Measurements from ENCODE around the gene NPC1. TPM values are rescaled to one million over a fixed set of nuclear protein-coding genes. Genes with fewer than 3 reads are reported as not detected.

Gene NPC1
- total and polyA plus RNA-seq, 2 of the 8 experiments (the other 6 are each of a cell fraction or from before 2014, with no cell fraction given) = 34.1 to 39.5 TPM

DNA sequence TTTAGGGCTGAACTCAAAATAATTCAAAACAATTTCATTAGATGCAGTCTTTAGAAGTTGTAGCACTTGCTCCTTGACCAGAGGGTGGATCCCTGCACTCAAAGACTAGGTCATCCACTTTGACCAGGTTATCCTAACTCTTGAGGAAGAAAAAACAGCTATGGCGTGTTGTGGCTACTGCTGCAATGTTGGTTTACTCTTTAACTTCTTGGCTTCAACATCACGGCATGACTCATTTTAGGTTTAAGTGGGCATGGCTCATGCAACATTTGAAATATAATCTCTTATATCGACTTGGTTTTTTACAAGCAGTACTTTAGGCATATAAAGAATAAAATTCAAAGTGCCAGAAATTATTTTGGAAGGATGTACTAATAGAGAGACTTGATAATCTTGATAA lies 41.0 kb upstream of the NPC1 start:
- 88% methylated on average over 3 of the region's 3 CpGs; no CpG with 5 or more reads in 1 of the 2 experiments for WGBS, 2 experiments (ENCODE audit: extremely low coverage in 1 of 2, insufficient coverage in 1 of 2, insufficient read length in 1 of 2, insufficient replicate concordance in 2 of 2, low coverage in 1 of 2, low lambda C conversion rate in 2 of 2, missing lambda C conversion rate in 1 of 2)

More for the DNA sequence above, 41.0 kb upstream of the NPC1 start:
- Histone ChIP-seq H4K5ac (ENCODE audit: insufficient read length, low read depth, low read length) (no peak overlapping the region), H2BK120ac (replicated peaks; ENCODE audit: low read depth, low read length) (no peak overlapping the region), H2BK5ac (ENCODE audit: low read depth, low read length) (no peak overlapping the region), H3K14ac (ENCODE audit: insufficient read length) (no peak overlapping the region), H3K79me1 (ENCODE audit: low read depth, low read length) (no peaks in the 10 kb centered on the region), H3K9ac (replicated peaks in 1 of 4; ENCODE audit: extremely low read depth in 1 of 4, low read depth in 3 of 4, low read length in 3 of 4) (no peak overlapping the region), H4K91ac (replicated peaks; ENCODE audit: insufficient read length, low read length) (no peak overlapping the region), H3K23me2 (ENCODE audit: low read depth, low read length) (no peaks in the 10 kb centered on the region), H3K4me1 (replicated peaks in 1 of 4; ENCODE audit: control insufficient read depth in 3 of 4, insufficient read depth in 4 of 4, low read length in 3 of 4) (peaks cover 0 to 4% (median 2%) of the 10 kb centered on the region in 4 experiments; a peak in 3 of 7 replicates), H3K23ac (ENCODE audit: insufficient read length) (no peak overlapping the region), H3K4me2 (ENCODE audit: insufficient read depth in 1 of 2, low read depth in 2 of 2, low read length in 2 of 2) (no peak overlapping the region), H3K27ac (ENCODE audit: low read depth, low read length) (no peak overlapping the region), H3K9me3 (ENCODE audit: insufficient read depth in 2 of 2, low read depth in 1 of 2, low read length in 1 of 2) (no peaks in the 10 kb centered on the region; a peak in 1 of 4 replicates), H3K79me2 (ENCODE audit: control insufficient read depth in 1 of 2, insufficient read depth in 2 of 2, low read length in 2 of 2) (no peaks in the 10 kb centered on the region), H2AK5ac (ENCODE audit: low read depth, low read length) (no peak overlapping the region), H2AFZ (ENCODE audit: low read length) (no peak overlapping the region), H2BK20ac (ENCODE audit: low read length) (no peak overlapping the region), H3K4ac (replicated peaks; ENCODE audit: insufficient read length, low read depth, low read length) (no peak overlapping the region), H3K27me3 (replicated peaks in 1 of 4; ENCODE audit: control insufficient read depth in 3 of 4, extremely low read depth in 1 of 4, insufficient read depth in 3 of 4, low read length in 3 of 4) (no peaks in the 10 kb centered on the region), H2BK15ac (ENCODE audit: low read length) (no peak overlapping the region; the same call in 1 of the 2 replicates), H2BK12ac (ENCODE audit: low read depth, low read length) (no peak overlapping the region), H3K36me3 (ENCODE audit: control insufficient read depth in 2 of 4, insufficient read depth in 4 of 4, low read length in 3 of 4) (no peaks in the 10 kb centered on the region), H4K20me1 (replicated peaks in 1 of 2; ENCODE audit: control insufficient read depth in 1 of 2, insufficient read depth in 2 of 2, low read length in 2 of 2) (no peaks in the 10 kb centered on the region), H3K18ac (ENCODE audit: extremely low read depth, low read length) (no peak overlapping the region), H3K56ac (replicated peaks; ENCODE audit: insufficient read length, low read depth, low read length) (no peak overlapping the region), H4K8ac (ENCODE audit: extremely low read depth, insufficient read depth, low read length) (no peak overlapping the region), H3K4me3 (ENCODE audit: extremely low read depth in 1 of 4, insufficient read depth in 2 of 4, low read depth in 3 of 4, low read length in 4 of 4) (no peak overlapping the region)
- FAIRE-seq (no peak), DNase-seq (ENCODE audit: low read depth in 1 of 2, low spot score in 2 of 2) (no peak)
- ChIA-PET POLR2A (ENCODE audit: partially characterized antibody) (no interaction called here), CTCF (ENCODE audit: partially characterized antibody) (interaction anchor here (1.1 to 1.5 kb wide), 4 partner anchors 9 to 292 kb away, joined by 3 to 7 read pairs (median 5); no protein-coding TSS in a partner anchor)
- TF ChIP-seq TAF1 (IDR thresholded peaks at IDR 0.05; ENCODE audit: low read depth, low read length) = no peak
- no peak for TF ChIP-seq CHD1 (IDR thresholded peaks at IDR 0.05; ENCODE audit: low read depth, low read length)
- no peak for TF ChIP-seq JUND (IDR thresholded peaks at IDR 0.05; ENCODE audit: low read length)
- no peak for TF ChIP-seq TEAD4 (IDR thresholded peaks at IDR 0.05; ENCODE audit: low read depth, low read length)
- TF ChIP-seq SP1 (IDR thresholded peaks at IDR 0.05; ENCODE audit: low read depth, low read length) = no peak
- no peak for TF ChIP-seq EGR1 (IDR thresholded peaks at IDR 0.05; ENCODE audit: borderline replicate concordance, low read depth, low read length)

Data from H1 (cell line).